ENCODE results near the gene CDADC1. TPM values are rescaled to one million over a fixed set of nuclear protein-coding genes. Genes with fewer than 3 reads are reported as not detected.

CDADC1 gene
- total and polyA plus RNA-seq, 10 of the 15 experiments (the other 5 are each of a cell fraction or from before 2014, with no cell fraction given): 2.6 to 7.3 (median 5.2) TPM

DNA sequence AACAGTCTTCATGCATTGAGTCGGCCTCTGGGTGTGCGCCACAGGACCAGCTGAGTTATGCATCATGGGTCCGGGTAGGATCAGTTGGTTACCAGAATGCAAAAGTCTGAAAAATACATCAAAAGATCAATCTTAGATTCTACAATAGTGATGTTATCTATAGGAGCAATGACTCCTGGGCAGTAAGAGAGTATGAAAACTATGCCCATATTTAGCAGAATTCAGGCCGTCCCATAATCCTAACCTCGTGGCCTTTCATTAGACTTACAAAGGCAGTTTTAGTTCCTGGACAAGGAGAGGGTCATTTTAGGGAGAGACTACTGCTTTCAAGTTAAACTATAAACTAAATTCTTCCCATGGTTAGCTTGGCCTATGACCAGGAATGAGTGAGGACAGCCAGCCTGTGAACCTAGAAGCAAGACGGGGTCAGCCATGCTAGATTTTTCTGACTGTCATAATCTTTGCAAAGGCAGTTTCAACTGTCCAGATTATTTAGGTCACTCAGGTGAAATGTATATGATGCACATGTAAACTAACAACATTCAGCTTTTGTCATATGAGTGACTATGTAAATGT is 11.8 kb upstream of the CDADC1 start:
- H3K27ac ChIP-seq (ENCODE audit: control insufficient read depth, insufficient read depth): no peak overlapping the region
- FAIRE-seq (no peak), DNase-seq (ENCODE audit: low read depth, low spot score) (no peak), ATAC-seq (no peak)
- intact Hi-C loops (cut with micrococcal nuclease; ENCODE audit: unreplicated experiment): no loop called here
- H4K20me1 ChIP-seq (ENCODE audit: control insufficient read depth, insufficient read depth): no peaks in the 10 kb centered on the region
- ChIA-PET SMC1A (ENCODE audit: uncharacterized antibody, unreplicated experiment) (no interaction called here), RAD21 (ENCODE audit: unreplicated experiment) (no interaction called here), POLR2A (no interaction called here), CTCF (interaction anchor here (0.7 to 3.7 kb wide), 2 partner anchors 21 to 45 kb away, joined by 4 to 17 read pairs; no protein-coding TSS in a partner anchor)
- no peak overlapping the region for H3K4me3 ChIP-seq
- no peak overlapping the region for H2AFZ ChIP-seq (ENCODE audit: control insufficient read depth, low read depth, low read length)
- no peaks in the 10 kb centered on the region for H3K79me2 ChIP-seq (ENCODE audit: control insufficient read depth, insufficient read depth, low read length)
- no peak overlapping the region for H3K4me2 ChIP-seq (ENCODE audit: control insufficient read depth, insufficient read depth)
- in situ Hi-C loops (cut with MboI): no loop called here
- no peaks in the 10 kb centered on the region for H3K4me1 ChIP-seq (ENCODE audit: control insufficient read depth, insufficient read depth, low read length)
- no peaks in the 10 kb centered on the region; a peak in 1 of 4 replicates for H3K27me3 ChIP-seq (replicated peaks in 1 of 2; ENCODE audit: control insufficient read depth in 2 of 2, insufficient read depth in 2 of 2, low read length in 1 of 2)
- WGBS (ENCODE audit: insufficient coverage, insufficient replicate concordance, low lambda C conversion rate, missing lambda C conversion rate): 96% methylated on average over 6 of the region's 6 CpGs
- TF ChIP-seq, protein P1, sequence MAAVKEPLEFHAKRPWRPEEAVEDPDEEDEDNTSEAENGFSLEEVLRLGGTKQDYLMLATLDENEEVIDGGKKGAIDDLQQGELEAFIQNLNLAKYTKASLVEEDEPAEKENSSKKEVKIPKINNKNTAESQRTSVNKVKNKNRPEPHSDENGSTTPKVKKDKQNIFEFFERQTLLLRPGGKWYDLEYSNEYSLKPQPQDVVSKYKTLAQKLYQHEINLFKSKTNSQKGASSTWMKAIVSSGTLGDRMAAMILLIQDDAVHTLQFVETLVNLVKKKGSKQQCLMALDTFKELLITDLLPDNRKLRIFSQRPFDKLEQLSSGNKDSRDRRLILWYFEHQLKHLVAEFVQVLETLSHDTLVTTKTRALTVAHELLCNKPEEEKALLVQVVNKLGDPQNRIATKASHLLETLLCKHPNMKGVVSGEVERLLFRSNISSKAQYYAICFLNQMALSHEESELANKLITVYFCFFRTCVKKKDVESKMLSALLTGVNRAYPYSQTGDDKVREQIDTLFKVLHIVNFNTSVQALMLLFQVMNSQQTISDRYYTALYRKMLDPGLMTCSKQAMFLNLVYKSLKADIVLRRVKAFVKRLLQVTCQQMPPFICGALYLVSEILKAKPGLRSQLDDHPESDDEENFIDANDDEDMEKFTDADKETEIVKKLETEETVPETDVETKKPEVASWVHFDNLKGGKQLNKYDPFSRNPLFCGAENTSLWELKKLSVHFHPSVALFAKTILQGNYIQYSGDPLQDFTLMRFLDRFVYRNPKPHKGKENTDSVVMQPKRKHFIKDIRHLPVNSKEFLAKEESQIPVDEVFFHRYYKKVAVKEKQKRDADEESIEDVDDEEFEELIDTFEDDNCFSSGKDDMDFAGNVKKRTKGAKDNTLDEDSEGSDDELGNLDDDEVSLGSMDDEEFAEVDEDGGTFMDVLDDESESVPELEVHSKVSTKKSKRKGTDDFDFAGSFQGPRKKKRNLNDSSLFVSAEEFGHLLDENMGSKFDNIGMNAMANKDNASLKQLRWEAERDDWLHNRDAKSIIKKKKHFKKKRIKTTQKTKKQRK (IDR thresholded peaks at IDR 0.05; ENCODE audit: low read depth, low read length): no peak
- TF ChIP-seq, protein P2, sequence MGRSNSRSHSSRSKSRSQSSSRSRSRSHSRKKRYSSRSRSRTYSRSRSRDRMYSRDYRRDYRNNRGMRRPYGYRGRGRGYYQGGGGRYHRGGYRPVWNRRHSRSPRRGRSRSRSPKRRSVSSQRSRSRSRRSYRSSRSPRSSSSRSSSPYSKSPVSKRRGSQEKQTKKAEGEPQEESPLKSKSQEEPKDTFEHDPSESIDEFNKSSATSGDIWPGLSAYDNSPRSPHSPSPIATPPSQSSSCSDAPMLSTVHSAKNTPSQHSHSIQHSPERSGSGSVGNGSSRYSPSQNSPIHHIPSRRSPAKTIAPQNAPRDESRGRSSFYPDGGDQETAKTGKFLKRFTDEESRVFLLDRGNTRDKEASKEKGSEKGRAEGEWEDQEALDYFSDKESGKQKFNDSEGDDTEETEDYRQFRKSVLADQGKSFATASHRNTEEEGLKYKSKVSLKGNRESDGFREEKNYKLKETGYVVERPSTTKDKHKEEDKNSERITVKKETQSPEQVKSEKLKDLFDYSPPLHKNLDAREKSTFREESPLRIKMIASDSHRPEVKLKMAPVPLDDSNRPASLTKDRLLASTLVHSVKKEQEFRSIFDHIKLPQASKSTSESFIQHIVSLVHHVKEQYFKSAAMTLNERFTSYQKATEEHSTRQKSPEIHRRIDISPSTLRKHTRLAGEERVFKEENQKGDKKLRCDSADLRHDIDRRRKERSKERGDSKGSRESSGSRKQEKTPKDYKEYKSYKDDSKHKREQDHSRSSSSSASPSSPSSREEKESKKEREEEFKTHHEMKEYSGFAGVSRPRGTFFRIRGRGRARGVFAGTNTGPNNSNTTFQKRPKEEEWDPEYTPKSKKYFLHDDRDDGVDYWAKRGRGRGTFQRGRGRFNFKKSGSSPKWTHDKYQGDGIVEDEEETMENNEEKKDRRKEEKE (IDR thresholded peaks at IDR 0.05): no peak
- TF ChIP-seq MEF2A (IDR thresholded peaks at IDR 0.05; ENCODE audit: insufficient read depth, low read depth, low read length) (no peak), CHD2 (IDR thresholded peaks at IDR 0.05; ENCODE audit: borderline replicate concordance, low read depth, low read length) (no peak), ZNF622 (IDR thresholded peaks at IDR 0.05) (no peak), MEF2B (IDR thresholded peaks at IDR 0.05; ENCODE audit: partially characterized antibody, poor library complexity, severe bottlenecking) (no peak), CREB1 (IDR thresholded peaks at IDR 0.05; ENCODE audit: low read depth) (no peak)
- TF ChIP-seq, protein P3, sequence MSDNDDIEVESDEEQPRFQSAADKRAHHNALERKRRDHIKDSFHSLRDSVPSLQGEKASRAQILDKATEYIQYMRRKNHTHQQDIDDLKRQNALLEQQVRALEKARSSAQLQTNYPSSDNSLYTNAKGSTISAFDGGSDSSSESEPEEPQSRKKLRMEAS (IDR thresholded peaks at IDR 0.05; ENCODE audit: low read depth, low read length): no peak
- TF ChIP-seq, protein P4, sequence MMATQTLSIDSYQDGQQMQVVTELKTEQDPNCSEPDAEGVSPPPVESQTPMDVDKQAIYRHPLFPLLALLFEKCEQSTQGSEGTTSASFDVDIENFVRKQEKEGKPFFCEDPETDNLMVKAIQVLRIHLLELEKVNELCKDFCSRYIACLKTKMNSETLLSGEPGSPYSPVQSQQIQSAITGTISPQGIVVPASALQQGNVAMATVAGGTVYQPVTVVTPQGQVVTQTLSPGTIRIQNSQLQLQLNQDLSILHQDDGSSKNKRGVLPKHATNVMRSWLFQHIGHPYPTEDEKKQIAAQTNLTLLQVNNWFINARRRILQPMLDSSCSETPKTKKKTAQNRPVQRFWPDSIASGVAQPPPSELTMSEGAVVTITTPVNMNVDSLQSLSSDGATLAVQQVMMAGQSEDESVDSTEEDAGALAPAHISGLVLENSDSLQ (IDR thresholded peaks at IDR 0.05): no peak
- TF ChIP-seq, protein P5, sequence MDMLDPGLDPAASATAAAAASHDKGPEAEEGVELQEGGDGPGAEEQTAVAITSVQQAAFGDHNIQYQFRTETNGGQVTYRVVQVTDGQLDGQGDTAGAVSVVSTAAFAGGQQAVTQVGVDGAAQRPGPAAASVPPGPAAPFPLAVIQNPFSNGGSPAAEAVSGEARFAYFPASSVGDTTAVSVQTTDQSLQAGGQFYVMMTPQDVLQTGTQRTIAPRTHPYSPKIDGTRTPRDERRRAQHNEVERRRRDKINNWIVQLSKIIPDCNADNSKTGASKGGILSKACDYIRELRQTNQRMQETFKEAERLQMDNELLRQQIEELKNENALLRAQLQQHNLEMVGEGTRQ (IDR thresholded peaks at IDR 0.05; ENCODE audit: borderline replicate concordance, low read depth, low read length): no peak
- H3K9ac ChIP-seq (ENCODE audit: control insufficient read depth, insufficient read depth, low read length): no peak overlapping the region
- no peaks in the 10 kb centered on the region for H3K9me3 ChIP-seq (replicated peaks; ENCODE audit: control insufficient read depth, insufficient read depth, low read length)
- BruUV-seq (replicated peaks): no TSS peak
- no peaks in the 10 kb centered on the region for H3K36me3 ChIP-seq (ENCODE audit: control insufficient read depth in 2 of 2, insufficient read depth in 2 of 2, low read length in 1 of 2)

All from GM12878 (cell line).